Dermis microvascular lymphatic vessel endothelial cell (primary cell): ENCODE data around the gene BLOC1S4. TPM values are rescaled to one million over a fixed set of nuclear protein-coding genes. Genes with fewer than 3 reads are reported as not detected.

Source experiments
- DNase-seq, 2 donors: peaks; one replicate each; pipeline versions ENCODE4 v3.0.0 to v3.0.0-alpha.2; 2010; ENCODE audit warnings: low read depth in 2 of 2
- total RNA-seq: library from RNA; depleted of rRNA; stranded (reverse); fragments of >200 nt; gene quantifications from 2 replicates; pipeline ENCODE4 v1.2.1, GENCODE V29; 2014

BLOC1S4 gene
- total RNA-seq, 1 donor from 2014 or later, result 8.2 TPM

DNA sequence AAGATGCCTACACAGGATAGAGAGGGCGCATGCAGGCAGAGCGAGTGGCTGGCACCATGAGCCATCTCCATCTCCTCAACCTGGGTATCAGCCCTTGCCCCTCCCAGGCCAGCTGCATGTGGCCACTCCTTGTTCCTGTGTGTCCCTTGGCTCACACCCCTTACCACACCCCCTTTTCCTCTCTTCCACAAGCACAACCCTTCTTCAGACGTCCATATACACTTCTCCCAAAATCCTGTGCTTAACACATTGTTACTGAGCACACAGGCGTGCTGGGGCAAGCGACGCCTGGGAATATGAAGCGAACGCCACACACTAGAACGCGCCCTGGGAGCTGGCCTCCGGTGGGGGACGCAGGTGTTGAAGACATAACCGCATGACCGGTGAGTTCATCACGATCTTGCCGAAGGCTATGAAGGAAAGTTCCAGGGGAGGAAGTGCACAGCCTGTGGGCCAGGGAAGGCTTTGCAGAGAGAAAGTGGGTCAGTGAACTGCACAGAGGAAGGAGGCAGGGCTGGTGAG lies 47.4 kb downstream of the BLOC1S4 start:
- DNase-seq, result no peak

DNA sequence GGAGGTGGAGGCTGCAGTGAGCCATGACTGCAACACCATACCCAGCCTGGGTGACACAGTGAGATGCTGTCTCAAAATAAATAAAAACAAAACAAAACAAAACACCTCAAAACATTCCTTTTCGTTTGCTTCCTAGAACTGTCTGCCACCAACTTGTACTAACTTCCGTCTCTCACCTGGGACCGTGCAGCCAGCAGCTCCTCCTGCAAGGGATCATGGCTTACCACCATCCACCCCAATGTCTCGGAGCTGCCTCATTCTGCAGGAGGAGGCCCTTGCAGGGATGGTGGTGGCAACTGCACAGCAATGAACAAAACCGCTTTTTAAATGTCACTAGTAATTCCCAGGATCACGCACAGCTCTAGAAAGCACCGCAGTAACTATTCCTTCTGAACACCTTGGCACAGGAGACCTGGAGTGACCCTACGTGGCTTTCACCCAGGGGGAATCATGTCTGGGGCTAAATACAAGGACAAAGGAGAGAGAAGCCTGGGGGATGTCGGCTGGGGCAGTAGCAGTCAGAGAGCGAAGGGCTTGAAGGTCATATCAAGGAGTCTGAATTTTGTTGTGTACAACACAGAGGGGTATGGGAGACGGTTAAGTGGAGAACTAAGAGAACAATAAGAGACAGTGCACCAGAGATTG lies 49.1 kb downstream of the BLOC1S4 start:
- DNase-seq, result no peak

DNA sequence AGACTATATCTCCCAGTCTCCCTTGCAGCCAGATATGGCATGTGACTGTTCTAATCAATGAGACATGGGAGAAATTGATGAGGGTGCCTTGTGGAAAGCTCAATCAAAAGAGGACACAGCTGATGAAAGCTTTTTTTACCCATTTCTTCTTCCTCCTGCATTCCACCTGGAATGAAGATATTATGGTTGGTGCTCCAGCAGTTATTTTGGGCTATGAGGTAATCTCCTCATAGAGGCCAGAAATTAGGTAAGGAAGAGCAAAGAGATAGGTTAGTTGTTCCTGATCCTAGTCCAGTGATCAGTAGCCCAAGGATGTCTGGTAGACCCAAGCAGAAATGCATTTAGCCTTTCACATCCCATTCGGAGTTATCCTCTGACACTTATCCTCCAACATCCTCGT lies 49.7 kb downstream of the BLOC1S4 start:
- no peak for DNase-seq

Other genes with a start within 250 kb of the BLOC1S4 start
- 0.39 and 0.89 TPM in 2 replicates for gene PPP2R2C, start 243.6 kb upstream of the BLOC1S4 start, total RNA-seq
- gene MAN2B2, start 141.0 kb upstream of the BLOC1S4 start, total RNA-seq, result 5.9 and 13.8 TPM in 2 replicates
- 85.1 and 109 TPM in 2 replicates for gene MRFAP1, start 75.5 kb upstream of the BLOC1S4 start, total RNA-seq
- 0.13 TPM in 1 of 2 replicates, not detected in the other for gene S100P, start 22.3 kb upstream of the BLOC1S4 start, total RNA-seq
- 35.2 and 36.4 TPM in 2 replicates for gene MRFAP1L1, start 6.3 kb upstream of the BLOC1S4 start, total RNA-seq
- gene KIAA0232, start 66.6 kb downstream of the BLOC1S4 start, total RNA-seq, result 10.3 and 15.3 TPM in 2 replicates
- 17.1 and 20.6 TPM in 2 replicates for gene TBC1D14, start 193.7 kb downstream of the BLOC1S4 start, total RNA-seq